SK-N-SH (cell line): ENCODE results near the gene CNTNAP2. TPM values are rescaled to one million over a fixed set of nuclear protein-coding genes. Genes with fewer than 3 reads are reported as not detected.

ENCODE experiments used
- CTCF ChIA-PET: fragments of 300-600, 350-600 bp; formaldehyde crosslinking; extraction: SDS; loops from one replicate; lab custom pipeline; 2021; lab: Yijun Ruan, JAX
- POLR2A ChIA-PET: fragments of 350-600 bp; sonication (Branson Sonifier 250); formaldehyde crosslinking; extraction: SDS; loops from one replicate; lab custom pipeline; 2020; ENCODE audit warnings: antibody characterized with exemption, inconsistent platforms; lab: Yijun Ruan, JAX
- DNase-seq: peaks from one replicate; pipeline ENCODE4 v3.0.0; 2012
- H2AFZ ChIP-seq: fragments of 200-600 bp; sonication (generic); 2 replicates; pipeline ENCODE4 v1.8.1; 2016; ENCODE audit warnings: antibody characterized with exemption, mild to moderate bottlenecking, low read depth
- H3F3A ChIP-seq: fragments of 200-600 bp; sonication (generic); replicated peaks from 2 replicates; pipeline ENCODE3; 2016; ENCODE audit warnings: antibody characterized with exemption, mild to moderate bottlenecking; ENCODE audit not compliant: insufficient read depth
- H3K27ac ChIP-seq, 2 experiments: fragments of 200-500 bp in 1 of 2; fragments of 200-600 bp in 1 of 2; sonication (Bioruptor generic) in 1 of 2; sonication (generic), shearing (Covaris generic) in 1 of 2; 2 replicates each; pipeline versions ENCODE4 v1.5.1 to v1.6.1; 2014 to 2016; ENCODE audit warnings: low read depth in 2 of 2, inconsistent platforms in 1 of 2, low read length in 1 of 2, mild to moderate bottlenecking in 1 of 2, mixed read lengths in 1 of 2
- H3K27me3 ChIP-seq: fragments of 200-600 bp; sonication (generic), shearing (Covaris generic); 2 replicates; pipeline ENCODE4 v1.6.1; 2016; ENCODE audit warnings: mixed run types; ENCODE audit not compliant: insufficient read depth
- H3K36me3 ChIP-seq, 2 experiments: fragments of 200-500 bp in 1 of 2; fragments of 200-600 bp in 1 of 2; sonication (Bioruptor generic) in 1 of 2; sonication (generic) in 1 of 2; replicated peaks in 1 of 2; 2 replicates each; pipeline versions ENCODE3 to v1.5.1; 2014 to 2016; ENCODE audit warnings: low read length in 1 of 2, mild to moderate bottlenecking in 1 of 2; ENCODE audit not compliant: insufficient read depth in 2 of 2, control insufficient read depth in 1 of 2
- H3K4me1 ChIP-seq, 2 experiments: fragments of 200-500 bp in 1 of 2; fragments of 200-600 bp in 1 of 2; sonication (Bioruptor generic) in 1 of 2; sonication (generic), shearing (Covaris generic) in 1 of 2; 2 replicates each; pipeline versions ENCODE4 v1.5.1 to v1.6.1; 2014 to 2016; ENCODE audit warnings: low read depth in 1 of 2, low read length in 1 of 2, mixed run types in 1 of 2; ENCODE audit not compliant: insufficient read depth in 2 of 2, control insufficient read depth in 1 of 2
- H3K4me2 ChIP-seq: fragments of 200-600 bp; sonication (generic), shearing (Covaris generic); 2 replicates; pipeline ENCODE4 v1.6.1; 2017; ENCODE audit warnings: mixed run types
- H3K4me3 ChIP-seq, 2 experiments: fragments of 200-500 bp in 1 of 2; fragments of 200-600 bp in 1 of 2; sonication (Bioruptor generic) in 1 of 2; sonication (generic), shearing (Covaris generic) in 1 of 2; 2 replicates each; pipeline versions ENCODE4 v1.5.1 to v1.8.1; 2014 to 2016; ENCODE audit warnings: low read depth in 2 of 2, inconsistent platforms in 1 of 2, low read length in 1 of 2, mild to moderate bottlenecking in 1 of 2, mixed read lengths in 1 of 2, moderate library complexity in 1 of 2
- H3K79me2 ChIP-seq: fragments of 200-600 bp; sonication (generic); 2 replicates; pipeline ENCODE4 v1.8.1; 2017; ENCODE audit warnings: mild to moderate bottlenecking; ENCODE audit not compliant: insufficient read depth
- H3K9ac ChIP-seq: fragments of 200-600 bp; sonication (generic); 2 replicates; pipeline ENCODE4 v1.6.1; 2017; ENCODE audit warnings: mixed run types
- H3K9me2 ChIP-seq: fragments of 200-600 bp; sonication (generic); 2 replicates; pipeline ENCODE4 v1.6.1; 2017; ENCODE audit warnings: mixed run types
- H3K9me3 ChIP-seq: fragments of 200-600 bp; sonication (generic); 2 replicates; pipeline ENCODE4 v1.6.1; 2017; ENCODE audit warnings: mixed run types, mild to moderate bottlenecking, moderate library complexity
- H4K20me1 ChIP-seq: fragments of 200-600 bp; sonication (generic); 2 replicates; pipeline ENCODE4 v1.6.1; 2017; ENCODE audit warnings: mild to moderate bottlenecking, mixed run types; ENCODE audit not compliant: insufficient read depth
- CHD2 ChIP-seq: fragments of 150-350 bp; IDR thresholded peaks from 2 replicates; pipeline ENCODE4 v1.6.1; 2018; ENCODE audit warnings: low read length; ENCODE audit not compliant: partially characterized antibody
- ELF1 ChIP-seq: IDR thresholded peaks from 2 replicates; pipeline ENCODE4 v1.4.0; 2012
- EP300 ChIP-seq, 2 experiments: IDR thresholded peaks; 2 replicates each; pipeline versions ENCODE4 v1.4.0 to v1.6.1; 2012; ENCODE audit warnings: borderline replicate concordance in 1 of 2, low read depth in 1 of 2, low read length in 1 of 2
- EZH2phosphoT487 ChIP-seq: fragments of 200-600 bp; sonication (generic); IDR thresholded peaks from 2 replicates; pipeline ENCODE4 v1.6.1; 2017; ENCODE audit warnings: low read depth, mixed run types, mild to moderate bottlenecking, antibody characterized with exemption, moderate library complexity, borderline replicate concordance
- FOXM1 ChIP-seq: IDR thresholded peaks from 2 replicates; pipeline ENCODE4 v1.4.0; 2012; ENCODE audit warnings: low read depth, mild to moderate bottlenecking
- GABPA ChIP-seq: IDR thresholded peaks from 2 replicates; pipeline ENCODE4 v1.4.0; 2012; ENCODE audit warnings: low read depth, mild to moderate bottlenecking
- IRF3 ChIP-seq: fragments of 150-350 bp; IDR thresholded peaks from 2 replicates; pipeline ENCODE4 v1.6.1; 2016; ENCODE audit warnings: mild to moderate bottlenecking, low read depth, low read length
- MAX ChIP-seq: IDR thresholded peaks from 2 replicates; pipeline ENCODE4 v1.4.0; 2012; ENCODE audit warnings: low read depth
- MEF2A ChIP-seq: IDR thresholded peaks from 2 replicates; pipeline ENCODE4 v1.4.0; 2012; ENCODE audit warnings: low read depth, borderline replicate concordance
- PBX3 ChIP-seq: IDR thresholded peaks from 2 replicates; pipeline ENCODE4; 2012
- POLR2AphosphoS5 ChIP-seq: IDR thresholded peaks from 2 replicates; pipeline ENCODE4 v1.6.1; 2012; ENCODE audit warnings: low read depth, low read length
- RAD21 ChIP-seq: IDR thresholded peaks from 2 replicates; pipeline ENCODE4 v1.6.1; 2012; ENCODE audit warnings: mild to moderate bottlenecking, low read length
- RXRA ChIP-seq: IDR thresholded peaks from 2 replicates; pipeline ENCODE4 v1.4.0; 2012; ENCODE audit warnings: low read depth, mild to moderate bottlenecking, borderline replicate concordance
- SIN3A ChIP-seq: IDR thresholded peaks from 2 replicates; pipeline ENCODE4 v1.6.1; 2012; ENCODE audit warnings: low read depth, mild to moderate bottlenecking, low read length, moderate library complexity, borderline replicate concordance
- TAF1 ChIP-seq: IDR thresholded peaks from 2 replicates; pipeline ENCODE4 v1.6.1; 2012; ENCODE audit warnings: low read depth, mild to moderate bottlenecking, low read length, moderate library complexity, borderline replicate concordance
- TCF12 ChIP-seq: IDR thresholded peaks from 2 replicates; pipeline ENCODE4 v1.4.0; 2012
- TEAD4 ChIP-seq: IDR thresholded peaks from 2 replicates; pipeline ENCODE4 v1.4.0; 2012; ENCODE audit warnings: mild to moderate bottlenecking, borderline replicate concordance; ENCODE audit not compliant: insufficient read depth
- USF2 ChIP-seq: fragments of 150-350 bp; IDR thresholded peaks from 2 replicates; pipeline ENCODE4 v1.6.1; 2017; ENCODE audit warnings: antibody characterized with exemption, low read length, low read depth, borderline replicate concordance
- WGBS: methylation state at CpG from one replicate; pipeline ENCODE4 v1.1.6; 2017; ENCODE audit warnings: low lambda C conversion rate; 5-methylcytosine and 5-hydroxymethylcytosine counted together
- polyA plus RNA-seq, 3 experiments: library from polyadenylated mRNA; depleted of rRNA; stranded (reverse); fragments of >200 nt; gene quantifications; 2 replicates each; pipeline ENCODE4 v1.2.3, GENCODE V29; 2012
- TF ChIP-seq, protein P1 (sequence below): IDR thresholded peaks from 2 replicates; pipeline ENCODE4 v1.4.0; 2012; ENCODE audit warnings: low read depth, borderline replicate concordance

Gene CNTNAP2
- polyA plus RNA-seq, 1 of the 3 experiments (the other 2 are of a cell fraction) = 3.4 TPM

GRCh38 chr7:148162808-148163207, 2046.2 kb downstream of the CNTNAP2 start:
- Histone ChIP-seq H3F3A (no peaks in the 10 kb centered on the region), H3K27me3 (no peaks in the 10 kb centered on the region), H3K4me2 (no peak overlapping the region), H4K20me1 (no peaks in the 10 kb centered on the region), H3K9me3 (no peaks in the 10 kb centered on the region), H3K4me3 (no peak overlapping the region), H3K79me2 (no peaks in the 10 kb centered on the region), H3K4me1 (no peaks in the 10 kb centered on the region), H3K27ac (no peak overlapping the region), H3K36me3 (no peaks in the 10 kb centered on the region), H3K9ac (no peak overlapping the region), H2AFZ (no peak overlapping the region), H3K9me2 (no peaks in the 10 kb centered on the region)
- TF ChIP-seq RAD21 (no peak), ELF1 (no peak), TCF12 (no peak), GABPA (no peak), EP300 (IDR thresholded peaks at IDR 0.05; ENCODE audit: borderline replicate concordance in 1 of 2, low read depth in 1 of 2, low read length in 1 of 2) (no peak), PBX3 (no peak), RXRA (no peak), CHD2 (no peak), FOXM1 (no peak), POLR2AphosphoS5 (no peak), IRF3 (no peak), USF2 (no peak), SIN3A (no peak), EZH2phosphoT487 (no peak), MAX (no peak), TAF1 (no peak), MEF2A (no peak), TEAD4 (no peak)
- TF ChIP-seq, protein P1, sequence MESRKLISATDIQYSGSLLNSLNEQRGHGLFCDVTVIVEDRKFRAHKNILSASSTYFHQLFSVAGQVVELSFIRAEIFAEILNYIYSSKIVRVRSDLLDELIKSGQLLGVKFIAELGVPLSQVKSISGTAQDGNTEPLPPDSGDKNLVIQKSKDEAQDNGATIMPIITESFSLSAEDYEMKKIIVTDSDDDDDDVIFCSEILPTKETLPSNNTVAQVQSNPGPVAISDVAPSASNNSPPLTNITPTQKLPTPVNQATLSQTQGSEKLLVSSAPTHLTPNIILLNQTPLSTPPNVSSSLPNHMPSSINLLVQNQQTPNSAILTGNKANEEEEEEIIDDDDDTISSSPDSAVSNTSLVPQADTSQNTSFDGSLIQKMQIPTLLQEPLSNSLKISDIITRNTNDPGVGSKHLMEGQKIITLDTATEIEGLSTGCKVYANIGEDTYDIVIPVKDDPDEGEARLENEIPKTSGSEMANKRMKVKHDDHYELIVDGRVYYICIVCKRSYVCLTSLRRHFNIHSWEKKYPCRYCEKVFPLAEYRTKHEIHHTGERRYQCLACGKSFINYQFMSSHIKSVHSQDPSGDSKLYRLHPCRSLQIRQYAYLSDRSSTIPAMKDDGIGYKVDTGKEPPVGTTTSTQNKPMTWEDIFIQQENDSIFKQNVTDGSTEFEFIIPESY = no peak
- 28% methylated on average over 4 of the region's 4 CpGs for WGBS
- ChIA-PET POLR2A (no interaction called here), CTCF (interaction anchor here (1.0 to 2.5 kb wide), 5 partner anchors 9 to 102 kb away, joined by 3 to 16 read pairs (median 4); no protein-coding TSS in a partner anchor)
- DNase-seq = no peak
